NB4 (cell line): ENCODE measurements around the gene IRF9.

ENCODE experiments used
- POLR2A ChIP-seq: IDR thresholded peaks from 2 replicates; pipeline ENCODE4 v1.6.1; 2011; ENCODE audit warnings: mild to moderate bottlenecking; ENCODE audit not compliant: insufficient read length; ENCODE audit errors: extremely low read depth
- TF ChIP-seq, protein P1 (sequence below): IDR thresholded peaks from one replicate; pipeline ENCODE4 v1.5.1; 2012; ENCODE audit warnings: low read depth, low read length
- TF ChIP-seq, protein P2 (sequence below): IDR thresholded peaks from 2 replicates; pipeline ENCODE4 v1.6.1; 2011; ENCODE audit warnings: low read depth, low read length

DNA sequence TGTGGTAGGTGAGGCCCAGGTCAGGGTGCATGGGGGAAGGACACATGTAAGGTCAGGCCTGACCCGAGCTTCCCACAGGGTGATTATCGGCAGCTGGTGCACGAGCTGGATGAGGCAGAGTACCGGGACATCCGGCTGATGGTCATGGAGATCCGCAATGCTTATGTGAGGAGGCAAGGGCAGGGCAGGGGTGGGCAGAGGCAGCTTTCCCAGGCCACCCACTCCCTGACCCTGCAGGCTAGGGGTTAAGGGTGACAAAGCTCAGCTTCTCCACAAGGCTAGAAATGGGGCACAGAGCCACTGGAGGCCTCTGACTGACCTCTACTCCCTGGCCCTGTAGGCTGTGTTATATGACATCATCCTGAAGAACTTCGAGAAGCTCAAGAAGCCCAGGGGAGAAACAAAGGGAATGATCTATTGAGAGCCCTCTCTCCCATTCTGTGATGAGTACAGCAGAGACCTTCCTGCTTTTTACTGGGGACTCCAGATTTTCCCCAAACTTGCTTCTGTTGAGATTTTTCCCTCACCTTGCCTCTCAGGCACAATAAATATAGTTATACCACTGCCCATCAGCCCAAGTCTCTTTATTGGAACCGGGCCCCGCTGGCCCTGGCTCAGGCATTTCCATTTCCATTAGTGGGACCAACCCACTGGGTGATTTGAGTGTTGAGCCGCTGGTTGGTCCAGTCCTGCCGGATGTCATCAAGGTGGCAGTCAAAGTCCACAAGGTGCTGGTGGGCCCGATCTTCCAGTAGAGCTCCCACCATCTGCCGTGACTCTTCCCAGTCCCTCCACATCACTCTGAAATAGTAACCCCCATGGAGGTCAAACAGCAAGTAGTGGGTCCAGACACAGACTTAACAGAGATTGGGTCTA is 22.4 kb upstream of the IRF9 start:
- TF ChIP-seq, protein P1, sequence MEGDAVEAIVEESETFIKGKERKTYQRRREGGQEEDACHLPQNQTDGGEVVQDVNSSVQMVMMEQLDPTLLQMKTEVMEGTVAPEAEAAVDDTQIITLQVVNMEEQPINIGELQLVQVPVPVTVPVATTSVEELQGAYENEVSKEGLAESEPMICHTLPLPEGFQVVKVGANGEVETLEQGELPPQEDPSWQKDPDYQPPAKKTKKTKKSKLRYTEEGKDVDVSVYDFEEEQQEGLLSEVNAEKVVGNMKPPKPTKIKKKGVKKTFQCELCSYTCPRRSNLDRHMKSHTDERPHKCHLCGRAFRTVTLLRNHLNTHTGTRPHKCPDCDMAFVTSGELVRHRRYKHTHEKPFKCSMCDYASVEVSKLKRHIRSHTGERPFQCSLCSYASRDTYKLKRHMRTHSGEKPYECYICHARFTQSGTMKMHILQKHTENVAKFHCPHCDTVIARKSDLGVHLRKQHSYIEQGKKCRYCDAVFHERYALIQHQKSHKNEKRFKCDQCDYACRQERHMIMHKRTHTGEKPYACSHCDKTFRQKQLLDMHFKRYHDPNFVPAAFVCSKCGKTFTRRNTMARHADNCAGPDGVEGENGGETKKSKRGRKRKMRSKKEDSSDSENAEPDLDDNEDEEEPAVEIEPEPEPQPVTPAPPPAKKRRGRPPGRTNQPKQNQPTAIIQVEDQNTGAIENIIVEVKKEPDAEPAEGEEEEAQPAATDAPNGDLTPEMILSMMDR: no peak
- no peak for TF ChIP-seq POLR2A
- TF ChIP-seq, protein P2, sequence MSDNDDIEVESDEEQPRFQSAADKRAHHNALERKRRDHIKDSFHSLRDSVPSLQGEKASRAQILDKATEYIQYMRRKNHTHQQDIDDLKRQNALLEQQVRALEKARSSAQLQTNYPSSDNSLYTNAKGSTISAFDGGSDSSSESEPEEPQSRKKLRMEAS: no peak
